OCI-LY3 (cell line): ENCODE measurements around the gene FBLIM1.

Experiments used
- H2AFZ ChIP-seq: fragments of 200-600, 300-600 bp; shearing (Covaris generic); 2 replicates; pipeline ENCODE4 v1.6.0; 2014; ENCODE audit warnings: antibody characterized with exemption, low read depth, low read length
- H3K27ac ChIP-seq: fragments of 200-600, 300-600 bp; sonication (generic); 2 replicates; pipeline ENCODE4 v1.5.1; 2014; ENCODE audit warnings: mild to moderate bottlenecking, low read length, moderate library complexity, mixed read lengths
- H3K27me3 ChIP-seq: fragments of 200-600, 300-600 bp; sonication (generic); 2 replicates; pipeline ENCODE4 v1.6.1; 2014; ENCODE audit warnings: low read depth, low read length, mixed read lengths
- H3K36me3 ChIP-seq: fragments of 200-600, 300-600 bp; sonication (generic); replicated peaks from 2 replicates; pipeline ENCODE3; 2014; ENCODE audit warnings: low read depth, low read length, mixed read lengths
- H3K4me1 ChIP-seq: fragments of 300-600, 200-600 bp; sonication (generic); 2 replicates; pipeline ENCODE4 v1.6.1; 2014; ENCODE audit warnings: low read length, mixed read lengths
- H3K4me2 ChIP-seq: fragments of 200-600, 300-600 bp; sonication (generic); 2 replicates; pipeline ENCODE4 v1.6.1; 2014; ENCODE audit warnings: low read length, mixed read lengths
- H3K4me3 ChIP-seq: fragments of 300-600, 200-600 bp; sonication (generic); 2 replicates; pipeline ENCODE4 v1.5.1; 2014; ENCODE audit warnings: antibody characterized with exemption, mild to moderate bottlenecking, low read length, moderate library complexity
- H3K79me2 ChIP-seq: fragments of 300-600, 200-600 bp; shearing (Covaris generic); 2 replicates; pipeline ENCODE4 v1.6.1; 2014; ENCODE audit warnings: mild to moderate bottlenecking, low read length, mixed read lengths
- H3K9ac ChIP-seq: fragments of 300-600, 200-600 bp; shearing (Covaris generic); 2 replicates; pipeline ENCODE4 v1.6.0; 2014; ENCODE audit warnings: mild to moderate bottlenecking, low read length, moderate library complexity
- H3K9me3 ChIP-seq: fragments of 200-600, 300-600 bp; shearing (Covaris generic); 2 replicates; pipeline ENCODE4 v1.6.1; 2014; ENCODE audit warnings: low read length, mixed read lengths; ENCODE audit not compliant: insufficient read depth
- H4K20me1 ChIP-seq: fragments of 200-600, 300-600 bp; sonication (generic); 2 replicates; pipeline ENCODE4 v1.6.1; 2016; ENCODE audit warnings: low read length, mixed read lengths; ENCODE audit not compliant: insufficient read depth
- CTCF ChIP-seq: fragments of 200-600, 300-600 bp; sonication (generic); IDR thresholded peaks from 2 replicates; pipeline ENCODE4 v1.5.1; 2014; ENCODE audit warnings: antibody characterized with exemption, low read length, low read depth
- EZH2phosphoT487 ChIP-seq: fragments of 200-600 bp; shearing (Covaris generic); IDR thresholded peaks from 2 replicates; pipeline ENCODE4 v1.6.1; 2018; ENCODE audit warnings: antibody characterized with exemption, mixed run types, low read depth

Gene FBLIM1

GRCh38 chr1:15728937-15729657, 29.5 kb upstream of the FBLIM1 start:
- H3K4me1 ChIP-seq: no peaks in the 10 kb centered on the region
- no peak overlapping the region for H3K4me3 ChIP-seq
- H3K27ac ChIP-seq: no peak overlapping the region
- H3K79me2 ChIP-seq: no peaks in the 10 kb centered on the region
- H3K9me3 ChIP-seq: no peaks in the 10 kb centered on the region
- TF ChIP-seq EZH2phosphoT487: no peak
- no peak overlapping the region for H2AFZ ChIP-seq
- no peak overlapping the region for H3K4me2 ChIP-seq
- no peaks in the 10 kb centered on the region for H4K20me1 ChIP-seq
- no peak overlapping the region for H3K9ac ChIP-seq
- no peaks in the 10 kb centered on the region for H3K27me3 ChIP-seq
- H3K36me3 ChIP-seq: no peaks in the 10 kb centered on the region

- Histone ChIP-seq H3K4me3 (no peak overlapping the region), H3K36me3 (no peaks in the 10 kb centered on the region)
Measured at GRCh38 chr1:15730423-15730822, 28.2 kb upstream of the FBLIM1 start.

GRCh38 chr1:15730936-15731335, 27.7 kb upstream of the FBLIM1 start:
- no peak overlapping the region for H2AFZ ChIP-seq
- no peaks in the 10 kb centered on the region for H3K36me3 ChIP-seq
- no peak overlapping the region for H3K9ac ChIP-seq
- H3K4me3 ChIP-seq: no peak overlapping the region
- no peaks in the 10 kb centered on the region for H3K27me3 ChIP-seq
- TF ChIP-seq CTCF (no peak), EZH2phosphoT487 (no peak)
- no peaks in the 10 kb centered on the region for H3K79me2 ChIP-seq
- H4K20me1 ChIP-seq: no peaks in the 10 kb centered on the region
- no peak overlapping the region for H3K27ac ChIP-seq
- no peak overlapping the region for H3K4me2 ChIP-seq
- no peaks in the 10 kb centered on the region for H3K4me1 ChIP-seq
- H3K9me3 ChIP-seq: no peaks in the 10 kb centered on the region

More at GRCh38 chr1:15730423-15730822, 28.2 kb upstream of the FBLIM1 start:
- no peak for TF ChIP-seq EZH2phosphoT487
- no peak for TF ChIP-seq CTCF
- H3K9ac ChIP-seq: no peak overlapping the region
- H3K79me2 ChIP-seq: no peaks in the 10 kb centered on the region
- H3K4me1 ChIP-seq: no peaks in the 10 kb centered on the region
- no peak overlapping the region for H3K4me2 ChIP-seq
- no peaks in the 10 kb centered on the region for H4K20me1 ChIP-seq
- no peak overlapping the region for H2AFZ ChIP-seq
- H3K27ac ChIP-seq: no peak overlapping the region
- no peaks in the 10 kb centered on the region for H3K9me3 ChIP-seq
- H3K27me3 ChIP-seq: no peaks in the 10 kb centered on the region

- TF ChIP-seq EZH2phosphoT487: no peak
- Histone ChIP-seq H3K36me3 (no peaks in the 10 kb centered on the region), H3K27me3 (no peaks in the 10 kb centered on the region), H3K79me2 (no peaks in the 10 kb centered on the region), H4K20me1 (no peaks in the 10 kb centered on the region), H3K4me3 (no peak overlapping the region), H3K9ac (no peak overlapping the region), H3K27ac (no peak overlapping the region), H3K4me2 (no peak overlapping the region), H3K4me1 (no peaks in the 10 kb centered on the region), H3K9me3 (no peaks in the 10 kb centered on the region), H2AFZ (no peak overlapping the region)
Measured at GRCh38 chr1:15731735-15732685, 26.6 kb upstream of the FBLIM1 start.
